Nephron progenitor cell (in vitro differentiated cells): ENCODE data around the gene SEMA7A.
A peak's percentile ranks its signal among the peaks of the same experiment; 100 is the strongest.

Experiments used
- DNase-seq: peaks from one replicate; pipeline ENCODE4 v3.0.0; 2021
- H3K27ac Mint-ChIP-seq: 2 replicates; pipeline ENCODE4 v1.8.0; 2021; ENCODE audit warnings: mild to moderate bottlenecking, moderate library complexity, mixed read lengths
- H3K27me3 Mint-ChIP-seq: 2 replicates; pipeline ENCODE4 v1.8.0; 2021; ENCODE audit warnings: mild to moderate bottlenecking, low read depth, mixed read lengths; ENCODE audit not compliant: poor library complexity
- H3K36me3 Mint-ChIP-seq: 2 replicates; pipeline ENCODE4 v1.8.0; 2021; ENCODE audit warnings: low read depth, mixed read lengths
- H3K4me1 Mint-ChIP-seq: 2 replicates; pipeline ENCODE4 v1.8.0; 2021; ENCODE audit warnings: mixed read lengths
- H3K4me3 Mint-ChIP-seq: 2 replicates; pipeline ENCODE4 v1.8.0; 2021; ENCODE audit warnings: mild to moderate bottlenecking, moderate library complexity, mixed read lengths
- H3K9me3 Mint-ChIP-seq: 2 replicates; pipeline ENCODE4 v1.8.0; 2021; ENCODE audit warnings: mild to moderate bottlenecking, moderate library complexity, mixed read lengths
- CTCF ChIP-seq: fragments of 200-600 bp; sonication (generic); IDR thresholded peaks from 2 replicates; pipeline ENCODE4 v1.5.0; 2021; ENCODE audit warnings: antibody characterized with exemption

Gene SEMA7A

GRCh38 chr15:74411686-74412085 lies 22.1 kb downstream of the SEMA7A start:
- peaks cover 21% of the 10 kb centered on the region for H3K36me3 Mint-ChIP-seq
- H3K27me3 Mint-ChIP-seq, result peaks cover 6% of the 10 kb centered on the region
- H3K4me1 Mint-ChIP-seq, result peaks cover 30% of the 10 kb centered on the region
- no peaks in the 10 kb centered on the region for H3K9me3 Mint-ChIP-seq
- no peak for DNase-seq
- no peak overlapping the region for H3K4me3 Mint-ChIP-seq
- no peak for TF ChIP-seq CTCF
- H3K27ac Mint-ChIP-seq, result peak overlapping the region; percentile 80

GRCh38 chr15:74410502-74410901 lies 23.3 kb downstream of the SEMA7A start:
- peaks cover 35% of the 10 kb centered on the region for H3K4me1 Mint-ChIP-seq
- no peak overlapping the region for H3K4me3 Mint-ChIP-seq
- no peak for TF ChIP-seq CTCF
- H3K9me3 Mint-ChIP-seq, result no peaks in the 10 kb centered on the region
- no peak for DNase-seq
- H3K36me3 Mint-ChIP-seq, result peaks cover 15% of the 10 kb centered on the region
- H3K27ac Mint-ChIP-seq, result no peak overlapping the region
- peaks cover 6% of the 10 kb centered on the region for H3K27me3 Mint-ChIP-seq

- H3K4me1 Mint-ChIP-seq, result peaks cover 39% of the 10 kb centered on the region
- TF ChIP-seq CTCF, result no peak
- no peaks in the 10 kb centered on the region for H3K9me3 Mint-ChIP-seq
- H3K27me3 Mint-ChIP-seq, result peaks cover 7% of the 10 kb centered on the region
- no peak overlapping the region for H3K27ac Mint-ChIP-seq
- peaks cover 11% of the 10 kb centered on the region for H3K36me3 Mint-ChIP-seq
- no peak overlapping the region for H3K4me3 Mint-ChIP-seq
- DNase-seq, result no peak
Measured at GRCh38 chr15:74409225-74409624, 24.5 kb downstream of the SEMA7A start.

- H3K36me3 Mint-ChIP-seq, result peaks cover 7% of the 10 kb centered on the region
- H3K9me3 Mint-ChIP-seq, result no peaks in the 10 kb centered on the region
- no peak overlapping the region for H3K4me3 Mint-ChIP-seq
- no peak for DNase-seq
- TF ChIP-seq CTCF, result no peak
- H3K4me1 Mint-ChIP-seq, result peaks cover 43% of the 10 kb centered on the region
- no peak overlapping the region for H3K27ac Mint-ChIP-seq
- peaks cover 7% of the 10 kb centered on the region for H3K27me3 Mint-ChIP-seq
Measured at GRCh38 chr15:74408815-74409214, 24.9 kb downstream of the SEMA7A start.

DNA sequence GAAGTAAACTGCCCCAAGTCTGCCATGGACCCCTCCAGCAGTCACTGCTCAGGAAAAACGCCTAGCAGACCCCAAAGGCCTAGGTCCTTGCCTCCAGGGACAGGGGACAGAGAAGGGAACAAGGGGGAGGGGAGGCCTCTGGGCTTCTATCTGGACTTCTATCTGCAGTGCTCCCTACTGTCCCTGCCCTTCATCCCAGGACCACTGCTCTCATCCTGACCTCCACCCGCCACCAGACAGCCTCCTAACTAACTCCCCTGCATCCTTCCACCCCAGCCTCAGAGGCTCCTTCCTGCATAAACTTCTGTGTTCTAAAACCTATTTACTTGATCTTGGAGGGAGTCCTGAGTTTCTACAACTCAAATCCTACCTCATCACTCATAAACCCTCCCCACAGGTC lies 25.4 kb downstream of the SEMA7A start:
- Mint-ChIP-seq H3K27ac (no peak overlapping the region), H3K4me3 (no peak overlapping the region), H3K36me3 (peaks cover 7% of the 10 kb centered on the region), H3K9me3 (no peaks in the 10 kb centered on the region), H3K27me3 (peaks cover 7% of the 10 kb centered on the region), H3K4me1 (peaks cover 48% of the 10 kb centered on the region)
- DNase-seq, result no peak
- no peak for TF ChIP-seq CTCF

GRCh38 chr15:74406992-74407705 lies 26.6 kb downstream of the SEMA7A start:
- peak overlapping the region; percentile 63 for H3K27ac Mint-ChIP-seq
- peak overlapping the region; percentile 30 for H3K4me3 Mint-ChIP-seq
- H3K4me1 Mint-ChIP-seq, result peaks cover 50% of the 10 kb centered on the region
- no peak for TF ChIP-seq CTCF
- no peaks in the 10 kb centered on the region for H3K9me3 Mint-ChIP-seq
- H3K36me3 Mint-ChIP-seq, result peaks cover 7% of the 10 kb centered on the region
- DNase-seq, result peak; percentile 66
- peaks cover 7% of the 10 kb centered on the region for H3K27me3 Mint-ChIP-seq
